T47D (cell line): ENCODE measurements around the gene GCNT1.
A peak's percentile ranks its signal among the peaks of the same experiment; 100 is the strongest.

ENCODE experiments used
- DNase-seq, 2 experiments: peaks; one replicate each; pipeline versions ENCODE4 v3.0.0 to v3.0.0-alpha.2; 2011 to 2012; ENCODE audit warnings: low read depth in 1 of 2, low spot score in 1 of 2
- JUND ChIP-seq: IDR thresholded peaks from 2 replicates; pipeline ENCODE4 v1.6.1; 2012; ENCODE audit warnings: low read depth
- in situ Hi-C: cut with HindIII; loops from 2 replicates; pipeline ENCODE4 v1.10.0; 2016; ENCODE audit warnings: low sequenced_read_pairs, low pct_unique_long_range_greater_than_20kb

Gene GCNT1

GRCh38 chr9:76534026-76534425 lies 75.0 kb downstream of the GCNT1 start:
- in situ Hi-C loops = no loop called here
- DNase-seq = no peak

GRCh38 chr9:76537150-76537646 lies 78.2 kb downstream of the GCNT1 start:
- in situ Hi-C loops = no loop called here
- no peak for DNase-seq
- TF ChIP-seq JUND = no peak

More at GRCh38 chr9:76534026-76534425, 75.0 kb downstream of the GCNT1 start:
- no peak for TF ChIP-seq JUND

GRCh38 chr9:76539180-76539579 lies 80.2 kb downstream of the GCNT1 start:
- in situ Hi-C loops = no loop called here
- DNase-seq = no peak
- no peak for TF ChIP-seq JUND

DNA sequence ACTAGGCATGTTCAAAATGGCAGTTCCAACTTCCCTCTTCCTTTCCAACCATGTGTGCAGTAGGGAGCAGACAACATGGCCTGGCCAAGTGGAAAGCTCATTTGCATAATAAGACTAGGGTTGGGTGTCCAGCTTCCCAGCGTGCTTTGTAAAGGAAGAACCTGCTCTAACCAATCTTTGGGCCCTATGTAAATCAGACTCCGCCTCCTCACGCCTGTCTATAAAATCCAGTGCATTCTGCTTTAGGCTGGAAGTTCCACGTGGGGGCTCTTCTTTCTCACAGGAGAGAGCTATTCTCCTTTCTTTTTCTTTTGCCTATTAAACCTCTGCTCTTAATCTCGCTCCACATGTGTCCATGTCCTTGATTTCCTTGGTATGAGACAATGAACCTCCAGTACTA lies 83.4 kb downstream of the GCNT1 start:
- DNase-seq = peak in 1 of 2 experiments; percentile 72
- in situ Hi-C loops = no loop called here
- no peak for TF ChIP-seq JUND

- in situ Hi-C loops = no loop called here
- DNase-seq = peak in 1 of 2 experiments; percentile 25
- no peak for TF ChIP-seq JUND
These were observed 86.2 kb downstream of the GCNT1 start for GRCh38 chr9:76545191-76545590.

GRCh38 chr9:76552181-76552580 lies 93.2 kb downstream of the GCNT1 start:
- no peak for TF ChIP-seq JUND
- no peak for DNase-seq
- in situ Hi-C loops = no loop called here

DNA sequence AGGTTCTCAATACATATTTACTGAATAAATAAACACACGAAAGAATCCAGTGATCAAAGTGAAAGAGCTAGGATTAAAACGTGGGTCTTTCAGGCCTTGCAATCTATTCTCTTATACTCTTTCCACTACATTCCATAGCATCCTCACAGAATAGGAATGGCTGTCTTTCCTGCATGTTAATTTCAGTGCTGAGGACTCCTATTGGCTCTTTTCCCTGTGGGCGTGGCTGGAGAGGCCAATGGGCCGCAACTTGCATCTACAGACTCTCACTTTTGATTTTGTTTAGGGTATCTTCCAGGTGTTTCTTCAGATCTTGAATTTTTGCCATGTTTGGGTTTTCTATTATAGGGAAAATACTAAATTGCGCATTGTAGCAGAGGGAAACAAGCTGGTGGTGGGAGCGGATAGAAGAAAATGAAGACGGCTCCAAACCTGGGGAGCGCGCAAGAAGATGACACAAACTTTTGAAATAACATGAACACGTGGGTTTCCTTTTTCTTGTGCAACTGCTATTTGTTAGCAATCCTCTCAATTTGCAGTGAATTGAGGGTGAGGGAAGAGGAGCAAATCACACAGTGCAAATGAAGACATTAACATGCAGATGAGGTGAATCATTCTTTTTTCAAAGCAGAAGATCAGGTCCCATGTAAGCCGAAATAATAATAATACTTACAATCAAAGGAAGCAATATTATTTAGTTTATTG lies 93.9 kb downstream of the GCNT1 start:
- in situ Hi-C loops = no loop called here
- TF ChIP-seq JUND = no peak
- no peak for DNase-seq

- no peak for DNase-seq
- in situ Hi-C loops = no loop called here
- TF ChIP-seq JUND = no peak
These were observed 94.7 kb downstream of the GCNT1 start for GRCh38 chr9:76553680-76554079.
